NCI-H2171 treated with DMSO at 0.1 percent for 48 hours (cell line): ENCODE results near the gene TSPAN14.
"Not testable (repeated sequence)": the region's sequence is repeated elsewhere in the genome, so short reads cannot be mapped to it uniquely, and the experiment has no call there.

Experiments
- DNase-seq: peaks from one replicate; lab custom pipeline; 2025; lab: John Stamatoyannopoulos, UW

Gene TSPAN14

DNA sequence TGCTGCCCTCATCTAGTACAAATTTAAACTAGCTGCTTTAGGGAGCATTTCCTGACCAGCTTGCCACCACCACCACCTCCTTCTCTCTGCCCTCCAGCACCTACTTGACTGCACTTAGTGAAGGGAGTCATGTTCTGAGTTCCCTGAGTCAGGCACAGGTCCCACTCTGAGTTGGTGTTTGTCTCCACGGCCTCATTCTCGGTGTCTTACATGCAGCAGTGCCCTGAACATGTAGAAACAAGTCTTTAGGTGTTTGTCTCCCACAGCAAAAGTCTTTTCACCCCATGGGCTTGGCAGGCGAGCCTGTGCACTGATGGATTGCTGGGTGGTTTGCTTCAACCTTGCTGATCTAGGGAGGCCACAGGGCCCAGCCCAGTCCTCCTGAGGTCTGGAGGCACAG, 16.9 kb downstream of the TSPAN14 start:
- no peak for DNase-seq

DNA sequence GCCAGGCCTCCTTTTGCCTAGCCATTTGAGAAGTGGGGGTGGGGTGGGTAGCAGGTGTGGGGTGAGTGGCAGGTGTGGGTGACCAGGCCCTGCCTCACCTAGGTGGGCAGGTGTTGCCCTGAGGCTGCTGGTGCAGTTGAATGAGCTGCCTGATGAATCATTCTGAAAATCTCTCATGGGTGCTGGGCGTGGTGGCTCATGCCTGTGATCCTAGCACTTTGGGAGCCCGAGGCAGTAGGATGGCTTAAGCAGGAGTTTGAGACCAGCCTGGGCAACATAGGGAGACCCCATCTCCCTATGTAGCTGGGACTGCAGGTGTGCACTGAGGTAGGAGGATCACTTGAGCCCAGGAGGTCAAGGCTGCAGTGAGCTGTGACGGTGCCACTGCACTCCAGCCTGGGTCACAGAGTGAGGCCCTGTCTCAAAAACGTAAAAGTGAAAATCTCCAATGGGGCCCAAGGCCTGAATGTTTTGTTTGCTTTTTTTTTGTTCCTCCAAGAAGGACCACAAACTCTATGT, 17.7 kb downstream of the TSPAN14 start:
- DNase-seq, result no peak

DNA sequence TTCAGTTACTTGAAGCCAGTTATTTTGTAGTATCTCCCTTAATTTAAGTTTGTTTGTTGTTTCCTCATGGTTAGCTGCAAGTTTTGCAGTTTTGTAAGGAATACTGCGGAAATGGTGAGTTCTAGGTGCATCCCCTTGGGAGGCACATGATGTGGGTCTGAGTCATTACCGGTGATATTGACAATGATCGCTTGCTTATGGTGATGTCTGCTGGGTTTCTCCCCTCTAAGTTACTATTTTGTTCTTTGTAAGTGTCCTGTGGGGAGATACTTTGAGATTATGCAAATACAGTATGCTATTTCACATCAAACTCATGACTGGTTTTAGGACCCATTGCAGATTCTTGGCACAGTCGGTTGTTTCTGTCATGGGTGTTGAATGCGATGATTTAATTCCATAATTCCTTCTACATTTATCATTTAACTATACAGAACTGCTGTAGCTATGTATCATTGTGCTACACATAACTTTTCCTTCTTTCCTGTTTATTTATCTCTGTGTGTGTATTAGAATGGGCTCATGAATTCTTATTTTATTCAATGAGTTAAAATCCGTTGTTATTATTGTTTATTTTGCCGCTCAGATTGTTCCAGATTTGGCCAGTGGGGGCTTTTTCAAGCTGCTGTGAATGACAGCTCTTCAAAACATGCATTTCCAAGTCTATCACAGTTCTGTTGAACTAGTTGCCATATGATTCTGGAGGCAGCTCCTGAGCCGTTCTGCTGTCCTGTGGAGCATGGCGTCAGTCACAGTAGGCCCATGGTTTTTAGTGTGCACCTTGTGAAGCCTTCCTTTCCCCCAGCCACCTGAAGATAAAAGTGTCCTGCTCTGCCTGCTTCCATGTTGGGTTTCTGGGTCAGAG, 18.4 kb downstream of the TSPAN14 start:
- DNase-seq, result no peak

DNA sequence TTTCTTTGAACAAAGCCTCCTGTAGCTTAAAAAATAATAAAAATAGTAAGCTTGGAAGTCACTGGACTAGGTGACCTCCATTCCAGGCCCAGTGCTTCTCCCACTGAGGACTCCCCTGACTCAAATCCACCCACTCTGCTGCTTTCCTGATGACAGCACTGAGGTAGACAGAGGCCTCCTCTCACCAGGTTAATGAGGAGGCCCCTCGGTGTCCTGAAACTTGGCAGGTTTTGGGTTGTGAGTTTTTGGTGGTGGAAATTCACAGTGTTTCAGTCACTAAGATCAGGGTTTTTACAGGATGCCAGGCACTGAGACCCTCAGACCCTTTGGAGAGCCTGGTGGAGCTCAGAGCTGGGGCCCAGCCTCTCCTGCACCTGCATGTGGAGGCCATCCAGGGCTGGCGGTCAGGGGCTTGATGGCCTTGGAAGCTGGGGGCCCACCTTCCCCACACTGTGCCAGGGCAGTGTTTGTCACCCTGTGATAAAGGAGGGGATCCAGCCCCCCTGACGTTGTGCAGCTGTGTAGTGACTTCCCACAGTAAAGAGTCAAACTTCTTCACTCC, 19.1 kb downstream of the TSPAN14 start:
- no peak for DNase-seq

DNA sequence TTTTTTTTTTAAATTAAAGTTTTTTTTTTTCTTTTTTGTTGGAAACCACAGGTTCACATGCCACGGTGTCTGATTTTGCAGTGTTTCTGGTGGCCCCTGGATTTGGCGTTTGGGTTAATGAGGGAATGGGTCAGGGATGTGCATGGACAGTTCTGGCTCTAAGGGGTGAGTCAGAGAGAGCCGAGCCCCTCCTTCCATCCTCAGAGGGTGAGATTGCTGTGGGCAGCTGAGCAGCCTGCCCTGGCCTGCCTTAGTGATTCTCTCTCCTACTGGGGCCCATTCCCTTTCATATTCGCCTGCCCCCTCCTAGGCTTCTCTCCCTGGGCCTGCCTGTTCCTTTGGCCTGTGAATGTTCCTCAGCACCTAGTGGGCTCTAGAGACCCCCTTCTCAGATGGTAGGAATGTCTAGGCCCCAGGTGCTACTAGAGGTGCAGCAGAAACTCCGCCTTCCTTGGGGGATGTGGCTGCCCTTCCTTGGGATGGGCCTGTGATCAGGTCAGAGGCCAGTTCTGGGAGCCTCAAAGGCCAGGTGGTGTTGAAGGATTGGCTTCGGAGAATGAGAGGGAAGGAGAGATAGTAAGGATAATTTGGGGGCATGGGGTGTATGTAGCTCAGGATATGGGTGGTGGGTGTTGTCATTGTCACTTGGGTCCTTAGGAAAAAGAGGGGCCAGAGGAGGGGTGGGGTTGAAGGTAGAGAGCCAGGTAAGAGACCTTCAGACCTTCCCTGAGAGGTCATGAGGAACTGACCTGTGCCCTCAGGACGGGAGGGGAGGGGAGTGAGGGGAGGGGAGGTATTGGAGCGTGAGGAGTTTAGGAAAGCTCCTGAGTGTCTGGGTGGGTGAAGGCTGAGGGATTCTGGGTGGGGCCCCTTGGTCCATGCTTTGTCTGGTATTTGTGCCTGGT, 19.8 kb downstream of the TSPAN14 start:
- DNase-seq, result no peak

DNA sequence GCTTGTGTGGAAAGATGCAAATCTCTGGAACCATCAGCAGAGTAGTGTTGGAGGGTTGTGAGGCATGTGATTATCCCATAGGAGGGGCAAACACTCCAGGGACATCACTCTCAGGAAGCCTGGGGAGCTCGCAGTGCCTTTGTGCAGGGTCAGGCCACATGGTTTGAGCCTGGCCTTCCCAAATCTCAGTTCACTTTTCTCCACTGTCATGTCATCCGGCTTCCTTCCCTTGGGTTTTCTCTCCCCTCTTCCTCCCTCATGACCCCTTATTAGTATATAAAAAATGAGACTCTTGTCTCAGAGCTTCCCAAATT, 20.4 kb downstream of the TSPAN14 start:
- DNase-seq, result no peak

DNA sequence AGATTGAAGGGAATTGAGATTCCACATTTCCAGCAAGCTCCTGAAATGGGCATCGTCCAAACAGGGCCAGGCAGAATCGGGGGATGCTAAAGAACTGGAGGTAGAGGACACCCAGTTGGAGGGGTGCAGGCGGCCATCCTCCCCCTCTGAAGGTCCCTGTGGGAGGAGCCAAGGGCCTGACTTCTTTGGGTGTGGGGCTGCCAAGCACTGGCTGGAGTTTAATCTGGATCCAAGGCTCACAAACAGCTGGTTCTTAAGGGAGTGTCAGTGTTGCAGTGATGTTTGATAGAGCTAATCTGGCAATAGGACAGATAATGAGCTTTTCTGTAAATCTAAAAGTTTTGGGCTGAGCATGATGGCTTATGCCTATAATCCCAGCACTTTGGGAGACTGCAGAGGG, 20.8 kb downstream of the TSPAN14 start:
- DNase-seq, result no peak

DNA sequence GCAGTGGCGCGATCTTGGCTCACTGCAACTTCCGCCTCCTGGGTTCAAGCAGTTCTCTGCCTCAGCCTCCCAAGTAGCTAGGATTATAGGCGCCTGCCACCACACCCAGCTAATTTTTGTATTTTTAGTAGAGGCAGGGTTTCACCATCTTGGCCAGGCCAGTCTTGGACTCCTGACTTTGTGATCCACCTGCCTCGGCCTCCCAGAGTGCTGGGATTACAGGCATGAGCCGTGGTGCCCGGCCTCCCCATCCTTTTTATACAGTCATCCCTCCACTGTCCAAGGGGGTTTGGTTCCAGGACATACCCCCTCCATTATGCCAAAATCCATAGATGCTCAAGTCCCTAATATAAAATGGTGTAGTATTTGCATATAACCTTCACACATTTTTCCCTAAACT, 21.5 kb downstream of the TSPAN14 start:
- DNase-seq, result not testable (repeated sequence)

DNA sequence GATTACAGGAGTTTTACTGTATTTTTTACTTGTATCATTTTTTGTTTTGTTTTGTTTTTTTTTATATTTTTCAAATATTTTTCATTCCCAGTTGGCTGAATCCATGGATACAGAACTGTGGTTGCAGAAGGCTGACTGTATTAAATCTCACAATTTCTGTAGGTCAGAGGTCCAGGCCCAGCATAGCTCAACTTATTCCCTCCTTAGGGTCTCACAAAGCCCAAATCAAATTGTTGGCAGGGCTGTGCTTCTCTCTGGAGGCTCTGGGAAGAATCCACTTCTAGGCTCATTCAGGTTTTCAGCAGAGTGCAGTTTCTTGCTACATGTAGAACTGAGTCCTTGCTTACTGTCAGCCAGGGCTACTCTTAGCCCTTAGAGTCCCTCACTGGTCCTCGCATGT, 22.6 kb downstream of the TSPAN14 start:
- DNase-seq, result no peak

DNA sequence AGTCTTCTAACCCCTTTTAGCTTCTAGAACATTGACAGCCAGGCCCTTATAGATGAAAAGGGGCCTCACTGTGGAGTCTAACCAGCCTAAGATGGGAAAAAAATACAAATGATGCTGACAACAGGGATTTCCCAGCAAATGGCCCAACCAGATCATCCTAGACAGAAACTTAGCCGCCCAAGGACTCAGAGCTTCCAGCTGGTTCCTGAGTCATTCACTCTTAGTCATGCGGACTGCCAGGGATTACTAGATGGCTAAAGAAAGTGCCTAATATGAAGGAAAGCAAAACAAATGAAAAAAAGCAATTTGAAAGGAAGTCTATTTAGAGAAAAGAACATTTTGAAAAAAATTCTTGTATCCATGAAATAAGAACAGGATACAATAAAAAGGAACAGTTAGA, 23.7 kb downstream of the TSPAN14 start:
- no peak for DNase-seq

DNA sequence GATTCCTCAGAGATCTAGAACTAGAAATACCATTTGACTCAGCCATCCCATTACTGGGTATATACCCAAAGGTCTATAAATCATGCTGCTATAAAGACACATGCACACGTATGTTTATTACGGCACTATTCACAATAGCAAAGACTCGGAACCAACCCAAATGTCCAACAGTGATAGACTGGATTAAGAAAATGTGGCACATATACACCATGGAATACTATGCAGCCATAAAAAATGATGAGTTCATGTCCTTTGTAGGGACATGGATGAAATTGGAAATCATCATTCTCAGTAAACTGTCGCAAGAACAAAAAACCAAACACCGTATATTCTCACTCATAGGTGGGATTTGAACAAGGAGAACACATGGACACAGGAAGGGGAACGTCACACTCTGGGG, 26.3 kb downstream of the TSPAN14 start:
- DNase-seq, result not testable (repeated sequence)

DNA sequence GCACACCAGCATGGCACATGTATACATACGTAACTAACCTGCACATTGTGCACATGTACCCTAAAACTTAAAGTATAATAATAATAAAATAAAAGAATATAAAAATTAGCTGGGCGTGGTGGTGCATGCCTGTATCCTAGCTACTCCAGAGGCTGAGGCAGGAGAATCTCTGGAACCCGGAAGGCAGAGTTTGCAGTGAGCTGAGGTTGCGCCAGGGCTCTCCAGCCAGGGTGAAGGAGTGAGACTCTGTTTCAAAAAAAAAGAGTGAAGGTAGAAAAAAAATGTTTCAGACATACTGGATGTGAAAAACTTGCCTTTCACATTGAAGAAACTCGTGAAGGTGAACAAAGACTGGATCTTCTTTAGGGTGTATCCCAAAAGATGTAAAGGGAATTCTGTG, 26.7 kb downstream of the TSPAN14 start:
- no peak for DNase-seq

DNA sequence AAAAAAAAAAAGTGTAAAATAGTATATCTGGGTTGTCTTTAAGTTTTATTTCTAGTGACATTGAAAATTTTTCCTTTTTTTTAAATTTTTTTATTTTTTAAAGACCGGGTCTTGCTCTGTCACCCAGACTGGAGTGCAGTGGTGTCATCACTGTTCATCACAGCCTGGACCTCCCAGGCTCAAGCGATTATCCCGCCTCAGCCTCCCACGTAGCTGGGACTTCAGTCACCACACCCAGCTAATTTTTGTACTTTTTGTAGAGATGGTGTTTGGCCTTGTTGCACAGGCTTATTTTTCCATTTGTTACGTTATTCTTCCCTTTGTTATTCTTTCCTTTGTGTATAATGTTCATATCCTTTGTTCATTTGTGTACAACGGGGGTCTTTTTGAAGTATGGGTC, 30.1 kb downstream of the TSPAN14 start:
- DNase-seq, result no peak

DNA sequence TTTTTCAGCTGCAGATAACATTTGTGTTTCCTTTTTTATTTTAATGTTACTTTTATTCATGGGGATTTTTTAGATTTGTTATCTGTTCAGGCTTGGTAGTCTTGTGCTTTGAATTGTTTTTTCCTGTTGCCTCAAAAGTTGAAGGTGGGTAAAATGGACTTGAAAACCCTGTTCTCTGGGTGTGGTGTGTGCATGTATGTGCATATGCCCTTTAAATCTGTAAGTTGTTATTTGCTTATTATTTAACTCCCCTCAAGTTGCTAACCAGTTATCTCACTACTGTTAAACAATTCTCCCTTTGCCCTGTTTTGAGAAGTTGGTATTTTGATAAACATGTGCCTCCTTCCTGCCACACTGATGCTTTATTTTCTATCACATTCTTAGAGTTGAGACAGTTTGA, 30.6 kb downstream of the TSPAN14 start:
- no peak for DNase-seq

DNA sequence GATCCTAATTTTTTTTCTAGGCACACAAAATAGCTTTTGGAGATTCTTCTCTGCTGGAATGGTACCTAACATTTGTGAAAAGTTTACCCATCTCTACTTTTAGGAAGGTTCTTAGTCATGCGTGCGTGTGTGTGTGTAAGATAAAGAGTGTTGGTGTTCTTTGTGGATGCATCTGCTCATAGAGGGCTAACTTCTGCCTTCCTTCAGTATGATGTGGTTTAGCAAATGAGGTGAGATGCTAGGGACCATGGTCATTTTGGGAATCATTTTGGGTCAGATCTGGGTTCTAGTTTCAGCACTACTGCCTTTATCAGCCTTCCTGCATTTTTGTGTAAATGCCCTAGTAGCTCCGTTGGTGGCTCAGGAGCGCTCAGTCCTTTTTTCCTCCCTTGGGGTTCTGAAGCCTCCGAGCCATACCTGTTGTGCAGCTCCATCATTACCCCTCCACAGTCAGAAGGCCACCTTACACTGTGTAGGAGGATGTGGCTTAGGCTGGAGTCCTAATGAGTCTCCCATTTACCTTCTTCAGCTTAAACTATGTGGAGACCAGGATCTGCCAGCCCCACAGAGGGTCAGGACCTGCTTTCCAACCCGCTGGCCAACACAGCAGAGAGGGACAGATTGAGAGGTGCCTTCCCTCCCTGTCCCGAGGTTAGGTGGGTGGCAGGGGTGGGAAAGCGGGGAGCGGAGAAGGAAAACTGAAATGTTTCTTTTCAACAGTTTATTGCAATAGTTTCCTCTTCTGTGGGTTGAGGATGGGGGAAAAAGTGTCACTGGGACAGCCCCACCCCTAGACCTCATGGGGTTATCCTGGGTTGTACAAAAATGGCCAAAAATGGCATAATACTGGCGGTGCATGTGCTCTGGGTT, 31.2 kb downstream of the TSPAN14 start:
- DNase-seq, result no peak

DNA sequence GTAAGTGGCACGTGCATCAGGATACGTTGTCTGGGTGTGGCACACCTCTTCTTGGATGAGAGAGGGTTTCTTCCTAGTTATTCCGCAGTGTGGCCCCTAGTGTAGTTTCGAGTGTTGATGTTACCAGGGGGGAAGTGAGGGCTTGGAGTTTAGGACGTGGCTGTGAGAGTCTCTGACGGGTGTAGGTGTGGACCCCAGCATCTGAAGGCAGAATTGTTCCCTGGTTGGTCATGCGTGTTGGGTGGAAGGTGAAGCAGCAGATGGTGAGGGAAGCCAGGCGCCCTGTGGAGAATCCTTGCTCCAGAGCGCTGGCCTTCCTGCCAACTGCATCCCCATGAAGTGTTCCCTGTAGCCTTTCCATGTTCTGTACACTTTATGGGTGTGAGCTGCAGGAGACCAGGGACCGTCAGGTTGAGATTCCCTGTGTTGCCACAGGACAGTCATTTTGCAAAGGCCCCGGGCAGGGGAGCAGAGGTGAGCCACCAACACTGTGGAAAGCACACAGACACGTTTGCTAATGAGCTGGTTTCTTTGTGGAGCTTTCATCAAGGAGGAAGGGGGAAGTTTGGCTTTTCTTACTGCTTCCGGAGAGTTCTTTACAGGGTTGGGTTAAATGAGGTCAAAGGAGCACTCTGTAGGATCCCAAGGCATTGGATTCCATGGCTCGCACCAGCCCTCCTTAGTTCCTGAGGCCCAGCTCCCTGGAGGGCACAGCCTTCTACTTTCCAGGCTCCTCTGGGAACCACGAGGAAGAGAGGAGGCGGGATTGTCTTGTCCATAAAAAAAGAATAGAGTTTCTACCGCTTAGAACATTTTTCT, 32.0 kb downstream of the TSPAN14 start:
- no peak for DNase-seq

DNA sequence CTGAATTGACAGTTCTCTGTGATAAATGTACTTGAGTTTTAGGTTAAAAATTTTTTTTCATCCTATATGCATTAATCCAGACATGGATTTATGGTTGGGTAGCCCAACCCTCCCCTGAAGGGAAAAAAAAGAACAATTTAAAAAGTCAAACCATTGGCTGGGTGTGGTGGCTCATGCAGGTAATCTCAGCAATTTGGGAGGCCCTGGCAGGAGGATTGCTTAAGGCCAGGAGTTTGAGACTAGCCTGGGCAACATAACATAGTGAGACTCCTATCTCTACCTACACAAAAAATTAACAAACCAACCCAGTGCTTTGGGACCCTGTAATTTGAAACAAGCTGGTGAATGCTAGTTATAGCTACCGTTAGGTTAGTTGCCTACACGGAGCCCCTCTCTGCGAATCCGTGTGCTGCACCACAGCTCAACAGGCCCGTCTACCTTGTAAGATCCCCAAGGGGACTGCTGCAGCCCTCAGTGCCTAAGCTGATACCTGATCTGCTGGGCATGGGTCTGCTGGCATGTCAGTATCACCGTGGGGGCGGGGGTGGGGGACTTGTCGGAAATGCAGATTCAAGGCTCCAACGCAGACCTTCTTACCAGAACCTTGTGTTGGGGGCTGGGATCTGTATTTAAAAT, 32.8 kb downstream of the TSPAN14 start:
- DNase-seq, result no peak

DNA sequence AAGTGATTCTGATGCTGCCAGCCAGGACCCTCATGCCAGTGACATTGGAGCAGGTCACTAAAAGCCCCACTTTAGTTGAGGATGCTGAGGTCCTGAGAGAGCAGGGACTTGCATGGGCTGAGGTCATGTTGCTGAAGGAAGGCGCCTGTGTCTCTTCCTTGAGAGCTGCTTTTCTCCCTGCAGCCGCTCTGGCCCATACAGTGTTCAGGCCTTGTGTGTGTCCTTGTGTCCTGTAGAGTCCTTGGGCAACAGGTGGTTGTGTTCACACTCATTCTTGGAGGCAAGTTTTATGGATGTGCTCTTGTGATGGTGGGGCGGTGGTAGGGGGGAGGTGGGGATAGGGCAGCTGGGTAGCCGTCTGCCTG, 33.3 kb downstream of the TSPAN14 start:
- DNase-seq, result no peak

DNA sequence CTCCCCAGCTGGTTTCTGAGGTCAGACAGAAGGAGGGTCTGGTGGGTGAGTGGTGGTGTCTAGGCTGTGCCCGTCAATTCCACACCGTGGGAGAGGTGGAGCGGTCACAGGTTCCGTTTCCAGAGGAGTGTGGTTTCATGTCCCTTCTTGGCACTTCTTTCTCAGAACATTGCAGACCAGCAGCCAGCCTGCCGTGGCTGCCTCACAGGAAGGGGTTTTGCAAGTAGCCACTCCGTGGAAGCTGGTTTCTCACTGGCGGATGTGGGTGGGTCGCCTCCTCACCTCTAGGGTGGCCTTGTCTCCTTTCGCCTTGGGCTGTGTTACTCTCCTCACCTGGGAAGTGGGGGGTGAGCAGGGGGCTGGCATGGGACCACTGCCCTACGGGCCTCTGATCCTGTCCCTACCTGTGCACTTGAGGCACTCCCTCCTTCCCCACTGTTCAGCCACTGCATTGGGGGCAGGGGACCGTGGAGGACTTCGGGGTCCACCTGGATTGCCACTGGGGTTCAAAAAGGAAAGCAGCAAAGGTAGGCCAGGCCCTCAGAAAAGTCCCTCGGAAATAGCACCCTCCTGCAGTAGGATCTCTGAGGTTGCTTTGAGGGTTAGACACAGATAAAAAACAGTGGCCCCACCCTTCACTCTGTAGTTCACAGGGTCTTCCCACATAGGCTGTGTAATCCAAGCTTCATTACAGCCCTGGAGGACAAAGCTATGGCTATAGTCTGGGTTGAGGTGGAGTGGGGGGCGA, 33.9 kb downstream of the TSPAN14 start:
- no peak for DNase-seq
